ENCODE measurements around the gene PRICKLE1.

Gene PRICKLE1

DNA sequence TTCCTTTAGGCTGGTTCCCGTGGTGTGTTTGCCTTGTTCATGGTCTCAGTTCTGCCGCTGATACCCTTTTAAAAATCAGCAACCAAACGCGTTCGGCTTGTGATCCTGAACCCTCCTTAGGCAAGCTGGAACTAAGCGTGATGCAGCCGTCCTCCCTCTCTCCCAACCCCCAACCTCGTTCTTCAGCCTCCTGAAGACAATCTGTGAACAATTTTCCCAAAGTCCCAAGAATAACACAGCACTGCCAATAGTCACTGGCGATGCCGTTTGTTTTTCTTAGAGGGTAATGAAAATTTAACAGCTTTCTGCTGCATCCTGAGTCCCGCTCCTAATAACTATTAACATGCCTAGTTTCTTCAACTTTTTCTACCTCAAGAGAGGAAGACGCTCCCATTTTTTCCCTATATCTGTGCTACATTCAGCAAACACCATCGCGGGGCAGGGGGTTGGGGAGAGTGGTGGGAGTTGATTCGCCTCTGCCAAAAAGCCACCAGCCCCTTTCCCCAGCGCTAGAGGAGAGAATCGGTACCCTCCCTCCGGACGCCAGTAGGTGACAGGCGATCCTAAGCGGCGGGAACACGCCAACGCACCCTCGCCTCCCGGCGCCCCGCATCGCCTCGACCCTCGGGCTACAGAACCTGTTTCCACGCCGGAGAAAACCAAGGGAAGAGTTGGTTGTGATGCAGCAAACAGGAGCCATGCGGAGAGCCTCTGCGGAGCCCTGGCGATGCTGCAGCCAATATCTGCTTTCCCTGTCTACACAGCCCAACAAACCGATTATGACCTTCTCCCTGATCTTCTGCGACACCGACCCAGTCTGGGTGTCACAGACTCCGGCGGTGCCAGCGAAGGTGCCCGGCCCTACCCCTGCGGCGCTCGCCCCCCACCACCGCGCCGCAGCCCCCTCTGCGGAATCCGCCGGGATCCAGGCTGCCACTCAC is 752 bp downstream of the PRICKLE1 start:
- DNase-seq = no peak

DNA sequence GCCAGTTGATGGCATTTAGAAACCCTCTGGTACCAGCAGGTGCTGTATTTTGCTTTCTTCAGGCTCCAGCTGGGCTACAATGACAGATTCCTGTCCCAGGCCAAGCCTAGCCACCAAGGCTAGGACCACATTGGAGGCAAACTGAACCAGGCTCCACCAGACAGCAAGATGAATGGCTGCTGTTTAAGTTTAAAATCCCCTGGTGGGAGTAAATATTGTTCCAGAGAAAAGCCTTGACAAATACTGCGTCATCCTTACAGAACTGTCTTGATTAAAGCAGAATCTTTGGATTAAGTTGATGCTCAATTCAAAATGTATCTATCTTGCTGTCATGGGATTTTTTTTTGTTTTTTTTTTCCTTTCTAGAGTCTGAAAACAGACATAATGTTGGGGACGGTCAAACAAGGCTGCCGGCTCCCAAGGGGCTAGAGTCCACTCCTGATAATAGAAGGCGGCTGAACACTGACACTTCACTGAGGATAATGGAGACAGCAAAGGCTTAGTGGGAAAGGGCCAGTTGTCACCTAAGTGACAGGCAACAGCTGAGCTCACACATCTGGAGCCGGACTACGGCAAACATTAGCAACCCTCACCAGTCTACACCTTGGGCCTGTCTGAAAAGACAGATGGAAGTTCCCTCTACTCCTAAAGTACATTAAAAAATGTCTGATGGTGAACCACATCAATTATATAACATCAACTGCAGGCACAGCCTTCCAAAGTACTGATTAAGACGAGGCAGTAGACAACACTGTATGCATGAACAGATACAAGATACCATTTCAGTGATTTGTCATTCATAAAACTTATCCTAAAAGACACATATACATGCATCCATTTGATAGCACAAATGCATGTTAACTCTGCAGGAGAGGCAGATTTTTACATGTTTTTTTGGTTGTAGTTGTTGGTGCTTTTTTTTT is 1.7 kb downstream of the PRICKLE1 start:
- DNase-seq = no peak

DNA sequence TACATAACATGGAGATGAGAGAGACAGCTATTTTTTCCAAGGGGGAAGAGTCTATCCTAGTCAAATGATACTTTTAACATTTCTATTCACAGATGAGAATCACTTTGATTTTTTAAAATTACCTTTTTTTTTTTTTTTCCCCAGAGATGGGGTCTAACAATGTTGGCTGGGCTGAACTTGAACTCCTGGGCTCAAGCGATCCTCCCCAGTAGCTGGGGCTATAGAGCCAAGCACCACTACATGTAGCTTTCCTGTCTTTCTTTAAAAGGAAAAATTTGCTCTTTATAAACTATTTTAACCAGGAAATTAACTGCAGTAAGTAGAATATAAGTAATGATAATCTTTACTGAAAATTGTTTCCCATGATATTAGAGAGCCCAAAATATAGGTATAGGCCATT is 3.3 kb downstream of the PRICKLE1 start:
- DNase-seq = no peak

DNA sequence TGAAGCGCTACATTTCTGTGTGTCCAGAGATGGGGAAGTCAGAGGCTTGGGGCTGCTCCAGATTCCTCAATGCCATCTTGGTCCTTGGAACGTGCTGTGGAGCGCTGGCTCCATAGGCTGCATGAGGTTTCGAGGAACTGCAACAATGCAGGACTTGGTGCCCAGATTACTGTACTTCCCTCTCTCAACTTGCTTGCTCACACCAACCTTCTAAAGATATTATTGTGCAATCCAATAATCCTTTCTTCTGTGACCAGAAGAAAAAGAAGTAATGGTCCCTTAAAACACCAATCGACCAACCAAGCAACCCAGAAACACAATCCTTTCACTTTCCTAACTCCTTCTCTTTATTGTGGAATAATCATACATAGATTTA is 3.7 kb downstream of the PRICKLE1 start:
- DNase-seq = no peak

DNA sequence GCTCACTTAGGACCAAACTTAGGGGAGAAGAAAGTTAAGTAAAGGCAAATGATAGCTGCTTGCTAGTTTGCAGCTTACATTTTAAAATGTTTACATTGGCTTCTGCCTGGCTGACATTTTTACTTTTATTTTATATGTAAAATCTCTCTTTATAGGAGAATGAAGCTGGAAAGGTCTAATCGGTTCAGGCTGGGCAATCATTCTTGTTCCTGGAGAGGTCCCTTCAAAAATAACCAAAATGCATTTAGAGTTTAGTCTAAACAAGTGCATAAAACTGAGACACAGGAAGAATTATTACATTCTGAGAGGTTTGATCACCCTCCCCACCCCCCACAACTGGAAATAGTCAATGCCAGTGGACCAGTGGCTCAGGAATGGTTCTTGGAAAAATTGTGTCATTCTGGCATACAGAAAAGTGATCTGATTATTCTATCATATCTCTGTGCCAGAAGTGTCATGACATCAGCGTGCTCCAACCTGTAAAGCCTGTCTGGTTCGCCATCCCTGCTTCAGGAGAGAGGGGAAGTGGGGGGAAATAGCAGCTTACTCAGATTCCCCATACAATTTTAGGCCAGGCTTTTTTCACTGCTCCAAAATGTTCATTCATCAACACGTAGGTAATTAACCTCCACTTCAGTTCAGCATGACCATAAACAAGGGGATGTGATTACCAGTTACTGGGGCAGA is 4.2 kb downstream of the PRICKLE1 start:
- DNase-seq = no peak

DNA sequence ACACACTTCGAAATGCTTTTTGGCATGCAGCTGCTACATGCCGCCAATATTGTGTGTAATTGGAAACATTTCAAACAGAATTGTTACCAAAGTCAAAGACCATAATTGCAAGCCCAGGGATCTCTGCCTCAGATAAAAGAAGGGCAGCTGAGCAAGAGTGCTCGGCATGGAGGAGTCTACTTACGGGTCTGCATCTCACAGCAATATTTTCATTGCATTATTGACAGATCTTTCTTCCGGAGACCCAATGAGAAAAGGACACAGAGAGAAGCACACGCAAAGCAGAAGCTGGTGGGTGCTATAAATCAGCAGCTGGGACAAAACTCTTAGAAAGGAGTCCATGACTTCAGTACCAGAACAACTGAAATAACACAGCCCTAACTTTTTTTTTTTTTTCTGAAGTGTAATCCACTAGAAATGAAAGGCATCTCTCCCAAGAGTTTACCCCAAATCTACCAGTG is 4.9 kb downstream of the PRICKLE1 start:
- DNase-seq = no peak

DNA sequence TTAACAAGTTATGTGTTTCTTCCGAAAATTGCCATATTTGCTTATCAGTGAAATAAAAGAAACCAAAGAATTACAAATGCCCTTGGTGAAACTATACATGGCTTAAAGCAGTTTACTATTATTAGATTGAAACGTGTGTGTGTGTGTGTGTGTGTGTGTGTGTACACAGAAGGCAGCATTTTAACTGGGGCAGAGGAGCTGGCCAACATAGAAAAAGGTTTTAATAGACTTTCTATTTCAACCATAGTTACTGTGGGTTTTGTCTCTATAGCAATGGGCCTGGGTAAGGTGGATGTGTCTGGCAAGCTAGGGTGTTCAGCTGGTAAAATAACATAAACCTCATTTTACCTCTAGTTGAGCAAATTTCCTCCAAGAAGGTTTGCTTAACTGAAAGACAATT is 6.5 kb downstream of the PRICKLE1 start:
- no peak for DNase-seq

DNA sequence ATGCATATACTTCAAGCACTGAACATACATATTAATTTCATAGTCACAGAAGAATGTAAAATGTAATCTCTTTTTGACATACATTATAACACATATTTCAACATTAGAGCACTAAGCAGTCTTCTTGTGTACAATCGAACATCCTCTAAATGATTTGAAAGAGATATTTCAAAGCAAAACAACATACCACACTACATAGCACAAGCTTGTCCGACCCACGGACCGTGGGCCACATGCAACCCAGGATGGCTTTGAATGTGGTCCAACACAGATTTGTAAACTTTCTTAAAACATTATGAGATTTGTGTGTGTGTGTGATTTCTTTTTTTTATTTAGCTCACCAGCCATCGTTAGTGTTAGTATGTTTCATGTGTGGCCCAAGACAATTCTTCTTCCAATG is 7.0 kb downstream of the PRICKLE1 start:
- DNase-seq = no peak

DNA sequence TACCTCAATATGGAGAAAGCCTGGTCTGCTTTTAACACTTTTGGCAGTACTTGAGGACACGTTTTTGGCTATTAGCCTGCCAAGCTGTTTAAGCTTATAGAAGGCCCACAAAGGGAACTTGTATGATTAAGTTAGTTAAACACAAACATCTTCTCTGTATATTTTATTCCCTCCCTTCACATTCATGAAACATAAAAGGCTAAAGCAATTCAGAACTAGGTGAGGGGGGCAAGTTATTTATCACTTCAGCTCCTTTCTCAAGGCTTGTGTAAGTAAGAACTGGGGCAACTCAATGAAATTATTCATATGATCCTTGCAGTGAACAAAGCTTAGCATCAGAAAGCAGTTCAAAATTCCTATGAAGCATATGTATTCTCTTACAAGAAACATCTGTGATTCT is 7.5 kb downstream of the PRICKLE1 start:
- DNase-seq = no peak

DNA sequence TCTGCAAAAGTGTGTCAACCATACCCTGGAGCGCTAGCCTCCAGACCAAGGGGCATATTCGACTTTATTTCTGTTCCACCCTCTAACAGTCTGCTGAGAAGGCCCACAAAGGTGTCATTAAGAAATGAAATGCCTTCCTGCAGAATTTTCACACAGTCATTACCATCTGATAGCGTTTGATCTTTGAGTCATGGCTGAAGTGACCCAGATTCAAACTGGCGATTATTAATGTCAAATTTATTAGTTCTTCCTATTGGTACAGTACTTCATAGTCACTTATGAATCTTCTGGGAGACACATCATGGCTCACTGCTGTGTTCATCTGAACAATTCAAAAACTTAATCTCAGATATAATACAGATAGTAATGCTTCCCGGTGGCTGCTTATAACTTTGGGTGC is 13.2 kb downstream of the PRICKLE1 start:
- no peak for DNase-seq

DNA sequence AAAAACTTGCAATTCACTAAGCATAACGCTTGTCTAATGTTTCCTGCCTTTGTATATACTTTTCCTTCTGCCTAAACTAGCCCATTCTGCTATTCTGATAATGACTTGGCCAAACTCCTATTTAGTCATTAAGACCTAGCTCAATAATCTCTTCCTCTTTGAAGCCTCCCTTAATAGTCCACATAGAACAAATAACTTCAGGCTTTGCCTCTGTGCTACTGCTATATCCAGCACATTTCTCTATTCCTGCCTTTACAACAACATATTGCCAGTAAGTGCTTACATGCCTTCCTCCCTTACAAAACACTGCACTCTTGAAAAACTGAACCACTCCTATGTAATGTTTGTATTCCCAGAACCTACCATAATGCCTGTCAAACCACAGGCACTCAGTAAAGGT is 13.8 kb downstream of the PRICKLE1 start:
- no peak for DNase-seq

DNA sequence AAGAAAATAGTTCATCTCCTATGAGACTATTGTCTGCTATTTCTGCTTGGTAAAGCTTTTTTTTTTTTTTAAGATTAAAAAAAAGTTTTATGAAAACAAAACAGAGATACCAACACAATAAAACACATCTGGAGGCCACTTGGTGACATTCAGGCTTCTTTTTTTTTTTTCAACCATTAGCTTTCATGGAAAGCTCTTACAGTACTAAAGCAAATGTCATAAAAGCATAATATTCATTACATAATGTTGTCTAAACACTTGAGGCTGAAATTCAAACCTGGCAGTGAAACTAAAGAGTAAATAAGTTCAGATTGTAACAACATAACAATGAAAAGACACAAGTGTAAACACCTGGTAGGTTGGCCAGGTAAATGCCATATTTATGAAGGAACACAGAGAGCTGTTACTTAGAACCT is 14.7 kb downstream of the PRICKLE1 start:
- no peak for DNase-seq

DNA sequence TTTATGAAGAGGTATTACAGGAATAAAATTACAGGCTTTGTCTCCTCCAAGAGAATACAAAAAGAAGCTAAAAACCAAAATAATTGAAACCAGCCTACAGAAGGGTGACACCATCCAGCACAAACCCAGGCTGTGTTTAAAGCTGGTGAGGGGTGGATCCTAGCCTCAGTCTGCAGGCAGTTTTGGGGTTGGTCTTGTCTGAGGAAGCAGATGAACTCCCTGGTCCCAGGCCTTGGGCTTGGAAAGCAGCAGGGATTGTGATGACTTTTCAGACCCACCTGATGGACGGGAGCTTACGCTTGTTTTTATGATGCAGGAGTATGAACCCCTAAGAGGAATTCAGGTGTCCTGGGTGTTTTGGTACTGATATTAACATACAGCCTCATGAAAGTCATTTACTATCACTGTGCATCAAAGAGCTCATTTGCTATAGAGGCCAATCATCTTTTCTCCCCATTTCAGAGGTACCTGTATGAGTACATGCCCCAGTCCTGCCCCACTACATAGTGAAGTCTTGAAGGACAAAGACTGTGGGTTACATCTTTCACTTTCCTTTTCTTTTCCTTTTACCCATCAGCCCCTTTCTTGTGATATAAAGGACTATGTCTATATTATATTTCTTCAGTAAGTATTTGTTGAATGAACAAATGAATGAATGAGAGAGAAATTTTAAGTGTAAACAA is 18.1 kb downstream of the PRICKLE1 start:
- DNase-seq = no peak

DNA sequence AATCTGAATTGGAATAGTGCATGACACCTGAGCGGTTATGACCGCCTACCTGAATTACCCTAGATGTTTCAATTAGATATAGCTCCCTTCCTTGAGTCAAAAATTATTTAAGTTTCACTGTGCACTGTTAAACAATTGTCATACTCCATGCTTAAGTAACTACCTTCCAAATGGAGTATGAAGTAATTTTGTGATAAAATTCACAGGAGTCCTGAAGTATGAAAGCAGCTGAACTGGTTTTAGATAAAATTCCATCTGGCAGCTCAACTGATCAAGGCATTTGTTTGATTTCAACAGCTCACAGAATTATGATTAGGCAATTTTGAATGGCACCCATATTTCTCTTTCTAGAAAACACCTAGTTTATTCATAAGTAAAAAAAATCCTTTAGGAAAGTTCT is 19.5 kb downstream of the PRICKLE1 start:
- no peak for DNase-seq

DNA sequence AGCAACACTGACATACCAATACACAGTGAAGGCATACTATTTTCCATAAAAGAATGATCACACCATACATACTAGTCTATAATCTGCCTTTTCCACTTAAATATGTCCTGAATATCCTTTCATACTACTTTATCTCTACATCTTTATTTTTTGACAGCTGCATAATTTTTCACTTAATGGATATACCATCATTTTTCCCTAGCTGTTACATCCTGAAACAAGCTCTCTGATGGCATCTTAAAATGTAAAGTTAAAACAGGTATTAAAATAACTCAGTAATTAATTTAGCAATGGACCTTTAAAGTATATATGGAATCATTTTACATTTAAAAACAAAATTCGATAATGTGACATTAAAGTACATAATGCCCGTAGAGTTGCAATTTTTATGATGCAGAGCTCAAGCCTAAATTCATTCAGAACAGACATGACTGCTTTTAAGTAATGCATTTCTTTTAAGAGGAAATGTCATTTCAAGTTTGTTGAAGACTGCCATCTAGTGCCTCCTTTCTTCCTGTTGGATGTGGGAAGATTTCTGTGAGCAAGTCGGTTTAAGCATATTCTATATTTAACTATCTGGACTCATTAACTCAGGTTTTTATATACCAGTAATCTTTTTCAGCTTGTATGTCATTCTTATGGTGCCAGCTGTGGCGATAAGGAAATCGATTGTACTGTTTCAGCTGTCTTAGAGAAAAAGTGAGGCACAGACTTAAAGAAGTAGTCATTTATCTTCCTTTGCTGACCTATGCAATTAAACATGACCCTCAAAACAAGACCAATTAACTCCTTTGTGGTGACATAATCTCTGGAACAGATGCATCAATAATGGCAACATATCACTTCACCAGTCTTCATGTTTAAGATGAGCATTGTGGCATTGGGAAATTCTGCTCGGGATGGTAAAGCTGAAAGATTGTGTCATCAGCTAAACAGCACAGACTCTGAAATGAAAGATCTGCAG is 20.3 kb downstream of the PRICKLE1 start:
- peak; percentile 23 for DNase-seq

DNA sequence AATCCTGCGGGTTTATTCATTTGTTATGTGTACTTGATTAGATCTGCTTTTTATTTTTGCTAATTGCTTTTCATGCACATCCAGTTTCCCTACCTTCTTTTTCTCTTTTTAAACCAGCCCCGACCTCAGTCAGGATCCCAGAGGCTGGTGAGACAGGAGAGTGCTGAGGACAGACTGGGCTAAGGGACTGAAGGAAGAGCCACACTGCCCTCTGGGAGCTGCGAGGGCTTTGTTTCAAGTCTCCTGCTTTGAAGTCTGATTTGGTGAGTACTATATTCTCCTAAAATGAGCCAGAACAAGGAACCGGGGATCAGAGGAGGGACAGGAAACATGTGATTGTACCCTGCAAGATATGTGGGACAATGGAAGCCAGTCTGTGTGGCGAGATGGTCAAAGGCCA is 23.9 kb downstream of the PRICKLE1 start:
- no peak for DNase-seq

DNA sequence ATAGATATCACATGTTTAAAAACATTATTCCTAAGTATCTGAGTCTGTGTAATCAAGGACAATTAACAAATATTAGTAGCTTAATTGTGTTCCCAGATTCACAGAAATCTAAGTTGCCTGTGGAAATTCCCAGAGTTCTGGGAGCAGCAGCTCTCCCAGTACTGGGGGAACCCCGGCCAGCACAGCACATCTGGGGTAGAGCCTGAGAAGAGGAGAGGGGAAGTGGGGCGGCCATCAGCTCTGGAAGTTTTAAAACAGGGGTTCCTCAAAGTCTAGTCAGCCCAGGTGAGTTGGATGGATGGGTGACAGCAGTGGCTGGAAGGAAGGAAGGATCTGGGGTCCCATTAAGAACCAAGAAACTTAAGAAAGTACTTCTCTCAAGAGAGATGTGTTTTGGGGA is 24.6 kb downstream of the PRICKLE1 start:
- DNase-seq = no peak

DNA sequence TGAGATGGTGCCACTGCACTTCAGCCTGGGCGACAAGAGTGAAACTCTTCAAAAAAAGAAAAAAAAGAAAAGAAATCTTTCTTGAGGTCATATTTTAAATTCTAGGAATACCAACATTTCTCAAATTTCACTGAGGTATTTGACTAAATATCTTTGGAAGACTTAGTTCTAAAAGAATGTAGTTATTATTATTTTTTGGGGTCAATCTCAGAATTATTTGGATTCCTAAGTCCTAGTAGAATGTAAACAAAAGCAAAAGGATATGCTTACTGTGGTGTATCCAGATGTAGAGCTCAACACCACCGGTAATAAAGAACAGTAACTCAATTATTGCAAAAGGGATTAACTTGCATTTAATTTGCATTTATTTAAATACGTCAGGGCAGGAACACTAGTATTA is 25.0 kb downstream of the PRICKLE1 start:
- no peak for DNase-seq

DNA sequence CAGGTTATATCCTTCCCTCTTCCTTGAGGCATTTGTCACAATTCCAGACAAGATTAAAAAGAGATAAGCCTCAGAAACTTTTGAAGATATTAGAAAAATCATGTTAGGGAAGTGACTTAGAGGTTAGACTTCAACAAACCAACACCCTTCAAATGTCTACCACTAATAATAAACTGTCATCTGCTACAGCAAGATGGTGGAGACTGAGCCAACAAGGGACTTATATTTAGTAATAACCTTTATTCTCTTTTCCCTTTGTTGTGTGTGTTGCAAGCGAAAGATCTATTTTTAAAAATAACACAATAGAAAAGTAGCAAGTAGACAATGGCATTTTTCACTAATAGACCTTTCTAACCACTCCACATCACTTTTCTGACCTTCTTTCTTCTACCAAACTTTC is 28.6 kb downstream of the PRICKLE1 start:
- DNase-seq = no peak

DNA sequence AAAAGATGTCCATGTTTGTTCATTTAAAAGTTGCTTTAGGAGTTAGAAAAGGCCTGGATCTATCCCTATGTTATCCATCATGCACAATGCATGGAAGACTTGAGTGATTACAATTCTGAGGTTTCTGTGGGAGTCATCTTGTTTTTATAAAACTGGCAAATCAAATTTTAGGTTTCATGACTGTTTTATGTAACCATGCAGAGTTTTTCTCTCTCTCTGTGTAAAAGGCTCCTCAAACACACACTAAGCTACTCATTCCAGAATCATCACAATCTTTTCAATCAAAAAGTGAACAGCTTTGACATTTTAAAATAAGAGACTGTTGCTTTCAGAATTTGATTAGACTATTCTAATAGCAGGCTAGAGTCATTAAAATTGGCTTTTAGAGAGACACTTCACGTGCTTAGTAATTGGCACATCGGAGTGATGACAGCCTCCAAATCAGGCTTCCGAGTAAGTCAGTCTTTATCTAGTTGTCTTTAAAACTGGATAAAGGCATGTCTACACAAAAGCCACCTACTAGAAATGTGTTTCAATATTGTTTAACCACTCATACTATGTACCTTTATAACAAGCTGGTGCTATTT is 31.9 kb downstream of the PRICKLE1 start:
- no peak for DNase-seq

DNA sequence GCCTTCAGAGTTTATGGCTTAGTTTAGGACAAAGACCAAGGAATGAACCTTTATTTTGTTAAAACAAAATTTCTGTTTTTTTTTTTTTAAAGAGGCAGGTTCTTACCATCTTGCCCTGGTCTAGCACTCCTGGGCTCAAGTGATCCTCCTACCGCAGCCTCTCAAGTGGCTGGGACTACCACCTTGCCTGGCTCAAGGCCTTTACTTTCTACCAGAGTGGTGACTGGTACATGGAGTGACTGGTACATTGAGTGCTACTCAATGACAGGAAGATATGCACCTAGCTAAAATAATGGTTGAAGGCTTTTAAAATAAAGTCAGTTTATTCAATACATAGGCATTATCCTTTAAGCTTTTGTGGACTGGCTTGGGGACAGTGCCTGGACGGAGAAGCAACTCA is 32.6 kb downstream of the PRICKLE1 start:
- DNase-seq = no peak
